OCI-M2 (cell line): ENCODE data around the gene QKI.
"Not testable (repeated sequence)": the region's sequence is repeated elsewhere in the genome, so short reads cannot be mapped to it uniquely, and the experiment has no call there.

Experiments
- DNase-seq: peaks from one replicate; lab custom pipeline; 2025; ENCODE audit not compliant: unreplicated experiment; lab: John Stamatoyannopoulos, UW

QKI gene

GRCh38 chr6:163476946-163477345, 62.4 kb downstream of the QKI start:
- not testable (repeated sequence) for DNase-seq

GRCh38 chr6:163483107-163483506, 68.6 kb downstream of the QKI start:
- no peak for DNase-seq

GRCh38 chr6:163485388-163485851, 70.9 kb downstream of the QKI start:
- DNase-seq = no peak

- DNase-seq = no peak
These were observed 72.3 kb downstream of the QKI start for GRCh38 chr6:163486821-163487220.

- no peak for DNase-seq
These were observed 73.1 kb downstream of the QKI start for GRCh38 chr6:163487606-163488005.

- DNase-seq = no peak
These were observed 75.1 kb downstream of the QKI start for GRCh38 chr6:163489584-163489983.

- no peak for DNase-seq
These were observed 76.5 kb downstream of the QKI start for GRCh38 chr6:163490826-163491577.

GRCh38 chr6:163491737-163492300, 77.3 kb downstream of the QKI start:
- DNase-seq = no peak

GRCh38 chr6:163494279-163494727, 79.8 kb downstream of the QKI start:
- DNase-seq = no peak

GRCh38 chr6:163496205-163496604, 81.7 kb downstream of the QKI start:
- no peak for DNase-seq

GRCh38 chr6:163500105-163500504, 85.6 kb downstream of the QKI start:
- DNase-seq = no peak

- DNase-seq = no peak
These were observed 86.5 kb downstream of the QKI start for GRCh38 chr6:163501026-163501425.

GRCh38 chr6:163501439-163501838, 86.9 kb downstream of the QKI start:
- no peak for DNase-seq

GRCh38 chr6:163504984-163505640, 90.6 kb downstream of the QKI start:
- DNase-seq = no peak

- no peak for DNase-seq
These were observed 93.4 kb downstream of the QKI start for GRCh38 chr6:163507965-163508364.

GRCh38 chr6:163513003-163513402, 98.5 kb downstream of the QKI start:
- no peak for DNase-seq

GRCh38 chr6:163513570-163514166, 99.2 kb downstream of the QKI start:
- no peak for DNase-seq

GRCh38 chr6:163516908-163517307, 102.4 kb downstream of the QKI start:
- DNase-seq = no peak

GRCh38 chr6:163520956-163521355, 106.4 kb downstream of the QKI start:
- no peak for DNase-seq

- no peak for DNase-seq
These were observed 107.5 kb downstream of the QKI start for GRCh38 chr6:163522033-163522432.

GRCh38 chr6:163525926-163526325, 111.4 kb downstream of the QKI start:
- DNase-seq = no peak

GRCh38 chr6:163526346-163526745, 111.8 kb downstream of the QKI start:
- DNase-seq = no peak
